OCI-LY7 (cell line): ENCODE measurements around the gene RAB6B.

Experiments
- CTCF ChIP-seq: fragments of 200-600 bp; sonication (generic); conservative IDR thresholded peaks from 2 replicates; pipeline ENCODE4 v1.5.1; 2014; ENCODE audit warnings: mild to moderate bottlenecking, antibody characterized with exemption, low read length, moderate library complexity, mixed read lengths
- EZH2phosphoT487 ChIP-seq: fragments of 200-600 bp; sonication (generic); IDR thresholded peaks from 2 replicates; pipeline ENCODE4 v1.6.1; 2018; ENCODE audit warnings: low read depth, borderline replicate concordance, mild to moderate bottlenecking, mixed run types, antibody characterized with exemption, low read length, moderate library complexity, mixed read lengths

- no peak for TF ChIP-seq CTCF
- no peak for TF ChIP-seq EZH2phosphoT487
Measured at GRCh38 chr3:133803469-133803868, 92.2 kb downstream of the RAB6B start.
